Measurements from ENCODE around the gene CSF3R.
"Not testable (repeated sequence)": the region's sequence is repeated elsewhere in the genome, so short reads cannot be mapped to it uniquely, and the experiment has no call there.

Gene CSF3R

GRCh38 chr1:36503159-36503558 lies 20.4 kb upstream of the CSF3R start:
- Histone ChIP-seq H3K4me3 (ENCODE audit: low read depth, low read length) (no peak overlapping the region), H3K36me3 (no peaks in the 10 kb centered on the region), H3K27me3 (ENCODE audit: insufficient read depth, low read depth, severe bottlenecking) (no peaks in the 10 kb centered on the region), H3K27ac (no peak overlapping the region), H3K9me3 (ENCODE audit: severe bottlenecking) (no peaks in the 10 kb centered on the region)
- DNase-seq = no peak
- TF ChIP-seq, protein P1, sequence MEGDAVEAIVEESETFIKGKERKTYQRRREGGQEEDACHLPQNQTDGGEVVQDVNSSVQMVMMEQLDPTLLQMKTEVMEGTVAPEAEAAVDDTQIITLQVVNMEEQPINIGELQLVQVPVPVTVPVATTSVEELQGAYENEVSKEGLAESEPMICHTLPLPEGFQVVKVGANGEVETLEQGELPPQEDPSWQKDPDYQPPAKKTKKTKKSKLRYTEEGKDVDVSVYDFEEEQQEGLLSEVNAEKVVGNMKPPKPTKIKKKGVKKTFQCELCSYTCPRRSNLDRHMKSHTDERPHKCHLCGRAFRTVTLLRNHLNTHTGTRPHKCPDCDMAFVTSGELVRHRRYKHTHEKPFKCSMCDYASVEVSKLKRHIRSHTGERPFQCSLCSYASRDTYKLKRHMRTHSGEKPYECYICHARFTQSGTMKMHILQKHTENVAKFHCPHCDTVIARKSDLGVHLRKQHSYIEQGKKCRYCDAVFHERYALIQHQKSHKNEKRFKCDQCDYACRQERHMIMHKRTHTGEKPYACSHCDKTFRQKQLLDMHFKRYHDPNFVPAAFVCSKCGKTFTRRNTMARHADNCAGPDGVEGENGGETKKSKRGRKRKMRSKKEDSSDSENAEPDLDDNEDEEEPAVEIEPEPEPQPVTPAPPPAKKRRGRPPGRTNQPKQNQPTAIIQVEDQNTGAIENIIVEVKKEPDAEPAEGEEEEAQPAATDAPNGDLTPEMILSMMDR (IDR thresholded peaks at IDR 0.05; ENCODE audit: low read depth, low read length) = no peak

- H3K36me3 ChIP-seq = no peaks in the 10 kb centered on the region
- no peaks in the 10 kb centered on the region for H3K9me3 ChIP-seq (ENCODE audit: severe bottlenecking)
- TF ChIP-seq, protein P1 (IDR thresholded peaks at IDR 0.05; ENCODE audit: low read depth, low read length) = no peak
- no peak overlapping the region for H3K27ac ChIP-seq
- H3K4me3 ChIP-seq (ENCODE audit: low read depth, low read length) = no peak overlapping the region
- H3K27me3 ChIP-seq (ENCODE audit: insufficient read depth, low read depth, severe bottlenecking) = no peaks in the 10 kb centered on the region
- no peak for DNase-seq
Measured at GRCh38 chr1:36502616-36503015, 19.9 kb upstream of the CSF3R start.

DNA sequence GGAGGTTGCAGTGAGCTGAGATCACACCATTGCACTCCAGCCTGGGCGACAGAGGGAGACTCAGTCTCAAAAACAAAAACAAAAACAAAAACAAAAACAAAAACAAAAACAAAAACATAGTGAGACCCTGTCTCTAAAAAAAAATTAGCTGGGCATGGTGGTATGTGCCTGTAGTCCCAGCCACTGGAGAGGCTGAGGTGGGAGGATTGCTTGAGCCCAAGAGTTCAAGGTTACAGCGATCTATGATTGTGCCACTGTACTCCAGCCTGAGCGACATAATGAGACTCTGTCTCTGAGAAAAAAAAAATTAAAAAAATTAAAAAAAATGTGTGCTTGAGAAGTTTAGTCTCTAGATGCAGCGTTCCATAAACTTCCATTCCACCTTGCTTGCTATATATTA lies 19.2 kb upstream of the CSF3R start:
- not testable (repeated sequence) for H3K36me3 ChIP-seq; DNase-seq; H3K9me3 ChIP-seq (ENCODE audit: severe bottlenecking); H3K27me3 ChIP-seq (ENCODE audit: insufficient read depth, low read depth, severe bottlenecking); H3K4me3 ChIP-seq (ENCODE audit: low read depth, low read length); H3K27ac ChIP-seq

- Histone ChIP-seq H3K4me3 (ENCODE audit: low read depth, low read length) (no peak overlapping the region), H3K9me3 (ENCODE audit: severe bottlenecking) (no peaks in the 10 kb centered on the region), H3K36me3 (no peaks in the 10 kb centered on the region), H3K27me3 (ENCODE audit: insufficient read depth, low read depth, severe bottlenecking) (no peaks in the 10 kb centered on the region), H3K27ac (no peak overlapping the region)
- TF ChIP-seq, protein P1 (IDR thresholded peaks at IDR 0.05; ENCODE audit: low read depth, low read length) = no peak
- no peak for DNase-seq
Measured at GRCh38 chr1:36497207-36497606, 14.5 kb upstream of the CSF3R start.

- Histone ChIP-seq H3K4me3 (ENCODE audit: low read depth, low read length) (no peak overlapping the region), H3K36me3 (no peaks in the 10 kb centered on the region)
- DNase-seq = no peak
Measured at GRCh38 chr1:36494971-36495370, 12.3 kb upstream of the CSF3R start.

DNA sequence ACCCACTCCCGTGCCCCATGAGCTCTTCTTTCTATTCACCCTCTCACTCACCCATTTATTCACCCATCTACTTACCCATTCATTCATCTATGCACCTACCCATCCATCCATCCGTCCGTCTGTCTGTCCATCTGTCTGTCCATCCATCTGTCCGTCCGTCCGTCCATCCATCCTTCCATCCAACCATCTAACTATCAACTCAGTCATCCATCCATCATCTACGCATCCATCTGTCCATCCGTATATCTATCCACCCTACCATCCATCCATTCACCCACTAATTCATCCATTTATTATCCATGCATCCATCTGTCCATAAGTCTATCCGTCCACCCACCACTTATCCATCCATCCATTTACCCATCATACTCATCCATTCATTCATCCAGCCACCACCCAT lies 10.8 kb upstream of the CSF3R start:
- TF ChIP-seq, protein P1 (IDR thresholded peaks at IDR 0.05; ENCODE audit: low read depth, low read length) = no peak
- Histone ChIP-seq H3K9me3 (ENCODE audit: severe bottlenecking) (no peaks in the 10 kb centered on the region), H3K4me3 (ENCODE audit: low read depth, low read length) (no peak overlapping the region), H3K36me3 (no peaks in the 10 kb centered on the region), H3K27ac (no peak overlapping the region), H3K27me3 (ENCODE audit: insufficient read depth, low read depth, severe bottlenecking) (no peaks in the 10 kb centered on the region)
- no peak for DNase-seq

More at GRCh38 chr1:36494971-36495370, 12.3 kb upstream of the CSF3R start:
- Histone ChIP-seq H3K27ac (no peak overlapping the region), H3K27me3 (ENCODE audit: insufficient read depth, low read depth, severe bottlenecking) (no peaks in the 10 kb centered on the region), H3K9me3 (ENCODE audit: severe bottlenecking) (no peaks in the 10 kb centered on the region)
- TF ChIP-seq, protein P1 (IDR thresholded peaks at IDR 0.05; ENCODE audit: low read depth, low read length) = no peak

Data from WERI-Rb-1 (cell line).